Activated CD8-positive, alpha-beta memory T cell treated with anti-CD3 and anti-CD28 coated beads, Interleukin-2, amount 10 ng/mL, durations not matched to agents 7 days and 5 days (primary cell): ENCODE results near the gene DLG2. TPM values are rescaled to one million over a fixed set of nuclear protein-coding genes. Genes with fewer than 3 reads are reported as not detected.
A peak's percentile ranks its signal among the peaks of the same experiment; 100 is the strongest.

Source experiments
- ATAC-seq: fragments of 150-1000 bp; cut with Tn5 transposase; one replicate; pipeline ENCODE4 v1.10.0; 2021; ENCODE audit warnings: moderate library complexity
- CTCF ChIA-PET: fragments of 350-600 bp; sonication (Branson Sonifier 250); formaldehyde crosslinking; loops from one replicate; lab custom pipeline; 2021; ENCODE audit warnings: antibody characterized with exemption; lab: Charles Lee
- DNase-seq: peaks from one replicate; pipeline ENCODE4 v3.0.0-alpha.2; 2020
- H3K27ac Mint-ChIP-seq: one replicate; pipeline ENCODE4 v1.8.0; 2021; ENCODE audit warnings: mild to moderate bottlenecking, mixed read lengths
- H3K27me3 Mint-ChIP-seq: one replicate; pipeline ENCODE4 v1.8.0; 2021; ENCODE audit warnings: mixed read lengths
- H3K36me3 Mint-ChIP-seq: one replicate; pipeline ENCODE4 v1.8.0; 2021; ENCODE audit warnings: mild to moderate bottlenecking, mixed read lengths
- H3K4me1 Mint-ChIP-seq: one replicate; pipeline ENCODE4 v1.8.0; 2021; ENCODE audit warnings: mixed read lengths
- H3K4me3 Mint-ChIP-seq: one replicate; pipeline ENCODE4 v1.8.0; 2021; ENCODE audit warnings: mild to moderate bottlenecking, moderate library complexity, mixed read lengths
- H3K9me3 Mint-ChIP-seq: one replicate; pipeline ENCODE4 v1.8.0; 2022; ENCODE audit warnings: low read depth, mixed read lengths
- total RNA-seq, 2 experiments: library from RNA; stranded (reverse); gene quantifications; one replicate each; pipeline ENCODE4 v1.2.3, GENCODE V29; 2021

The DLG2 gene
- total RNA-seq, 2 experiments from 2014 or later = 1.4 to 2.1 TPM

GRCh38 chr11:84720706-84721402 lies 906.3 kb downstream of the DLG2 start:
- no peaks in the 10 kb centered on the region for H3K4me1 Mint-ChIP-seq
- CTCF ChIA-PET = no interaction called here
- ATAC-seq = peak; percentile 27

GRCh38 chr11:84719935-84720577 lies 907.1 kb downstream of the DLG2 start:
- CTCF ChIA-PET = no interaction called here
- DNase-seq (no peak), ATAC-seq (no peak)
- Mint-ChIP-seq H3K27ac (no peak overlapping the region), H3K9me3 (peaks cover 2% of the 10 kb centered on the region), H3K4me1 (no peaks in the 10 kb centered on the region), H3K27me3 (peaks cover 15% of the 10 kb centered on the region), H3K36me3 (no peaks in the 10 kb centered on the region), H3K4me3 (peak overlapping the region; percentile 18)

More at GRCh38 chr11:84720706-84721402, 906.3 kb downstream of the DLG2 start:
- H3K9me3 Mint-ChIP-seq = peaks cover 2% of the 10 kb centered on the region
- no peak overlapping the region for H3K27ac Mint-ChIP-seq
- H3K36me3 Mint-ChIP-seq = no peaks in the 10 kb centered on the region
- DNase-seq = no peak
- H3K27me3 Mint-ChIP-seq = peaks cover 15% of the 10 kb centered on the region
- no peak overlapping the region for H3K4me3 Mint-ChIP-seq

- peaks cover 4% of the 10 kb centered on the region for H3K4me1 Mint-ChIP-seq
- H3K27me3 Mint-ChIP-seq = peaks cover 2% of the 10 kb centered on the region
- ATAC-seq (peak; percentile 84), DNase-seq (peak; percentile 73)
- CTCF ChIA-PET = no interaction called here
- peak overlapping the region; percentile 65 for H3K4me3 Mint-ChIP-seq
- peaks cover 4% of the 10 kb centered on the region for H3K9me3 Mint-ChIP-seq
- peak overlapping the region; percentile 81 for H3K27ac Mint-ChIP-seq
- H3K36me3 Mint-ChIP-seq = no peaks in the 10 kb centered on the region
These were observed 912.8 kb downstream of the DLG2 start for GRCh38 chr11:84714316-84714780.

DNA sequence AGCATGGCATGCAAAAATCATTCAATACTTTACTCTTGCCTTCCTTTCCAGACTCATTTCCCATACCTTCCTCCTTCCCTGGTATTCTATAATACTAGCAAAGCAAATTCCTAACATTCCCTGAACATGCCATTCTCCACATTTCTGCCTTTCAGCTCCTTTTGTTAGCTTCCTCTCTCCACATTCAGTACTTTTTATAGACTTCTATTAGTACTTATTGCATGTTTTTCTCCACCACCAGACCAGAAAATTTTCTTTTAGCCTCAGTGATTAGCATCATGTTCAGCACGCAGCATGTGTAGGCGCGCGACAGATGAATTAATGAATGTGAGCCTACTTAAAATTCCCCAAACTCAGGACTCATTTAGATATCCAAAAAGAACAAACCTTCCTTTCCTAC lies 935.3 kb downstream of the DLG2 start:
- CTCF ChIA-PET = no interaction called here
- H3K9me3 Mint-ChIP-seq = peaks cover 8% of the 10 kb centered on the region

DNA sequence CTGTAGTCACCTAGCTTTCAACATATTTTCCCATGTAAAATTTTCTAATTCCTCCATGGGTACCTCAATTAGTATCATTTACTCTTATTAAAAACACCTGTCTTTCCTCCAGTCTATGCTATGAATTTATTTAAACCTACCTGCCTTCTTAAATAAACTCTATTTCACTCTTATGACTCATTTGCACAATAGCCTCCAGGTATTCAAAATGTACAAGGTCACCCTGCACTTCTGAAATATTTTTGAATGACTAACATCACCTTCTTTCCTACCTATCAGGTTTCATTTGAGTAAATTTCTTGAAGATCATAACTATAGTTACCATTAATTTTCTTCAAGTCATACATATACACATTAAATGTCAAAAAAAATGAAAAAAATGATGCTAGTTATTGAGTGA lies 939.7 kb downstream of the DLG2 start:
- no peak overlapping the region for H3K27ac Mint-ChIP-seq
- DNase-seq (no peak), ATAC-seq (no peak)
- H3K9me3 Mint-ChIP-seq = peaks cover 7% of the 10 kb centered on the region
- no peak overlapping the region for H3K4me3 Mint-ChIP-seq
- H3K36me3 Mint-ChIP-seq = no peaks in the 10 kb centered on the region
- H3K4me1 Mint-ChIP-seq = no peaks in the 10 kb centered on the region
- CTCF ChIA-PET = no interaction called here
- H3K27me3 Mint-ChIP-seq = no peaks in the 10 kb centered on the region

More for the DNA sequence above, 935.3 kb downstream of the DLG2 start:
- H3K4me1 Mint-ChIP-seq = no peaks in the 10 kb centered on the region
- H3K27ac Mint-ChIP-seq = no peak overlapping the region
- no peak for ATAC-seq
- H3K27me3 Mint-ChIP-seq = no peaks in the 10 kb centered on the region
- no peaks in the 10 kb centered on the region for H3K36me3 Mint-ChIP-seq
- no peak overlapping the region for H3K4me3 Mint-ChIP-seq
- no peak for DNase-seq

- CTCF ChIA-PET = no interaction called here
- H3K27me3 Mint-ChIP-seq = no peaks in the 10 kb centered on the region
- no peaks in the 10 kb centered on the region for H3K36me3 Mint-ChIP-seq
- no peak overlapping the region for H3K4me3 Mint-ChIP-seq
- no peaks in the 10 kb centered on the region for H3K4me1 Mint-ChIP-seq
- no peak overlapping the region for H3K27ac Mint-ChIP-seq
- no peak for DNase-seq
- peaks cover 7% of the 10 kb centered on the region for H3K9me3 Mint-ChIP-seq
- no peak for ATAC-seq
These were observed 940.4 kb downstream of the DLG2 start for GRCh38 chr11:84686716-84687115.

DNA sequence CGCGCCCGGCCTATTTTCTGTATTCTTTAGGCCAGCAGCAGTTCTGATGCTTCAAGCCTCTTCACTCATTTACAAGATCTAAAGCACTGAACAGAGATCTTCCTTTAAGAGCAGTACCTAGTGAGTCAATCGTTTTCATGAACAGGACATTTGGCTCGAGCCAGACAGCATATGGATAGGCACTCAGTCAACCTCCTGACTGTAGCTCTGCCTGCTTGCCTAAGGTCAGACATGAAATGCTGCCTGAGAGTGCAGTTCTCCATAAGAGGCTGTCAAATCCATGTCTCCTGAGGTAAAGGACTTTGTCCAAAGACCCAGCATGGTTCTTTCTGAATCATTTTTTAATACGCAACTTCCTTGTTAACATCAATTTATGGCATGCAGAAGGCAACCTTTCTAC lies 941.2 kb downstream of the DLG2 start:
- Mint-ChIP-seq H3K4me3 (no peak overlapping the region), H3K36me3 (no peaks in the 10 kb centered on the region), H3K9me3 (peaks cover 7% of the 10 kb centered on the region), H3K27ac (no peak overlapping the region), H3K27me3 (no peaks in the 10 kb centered on the region), H3K4me1 (no peaks in the 10 kb centered on the region)
- DNase-seq = no peak
- CTCF ChIA-PET = no interaction called here
- no peak for ATAC-seq

DNA sequence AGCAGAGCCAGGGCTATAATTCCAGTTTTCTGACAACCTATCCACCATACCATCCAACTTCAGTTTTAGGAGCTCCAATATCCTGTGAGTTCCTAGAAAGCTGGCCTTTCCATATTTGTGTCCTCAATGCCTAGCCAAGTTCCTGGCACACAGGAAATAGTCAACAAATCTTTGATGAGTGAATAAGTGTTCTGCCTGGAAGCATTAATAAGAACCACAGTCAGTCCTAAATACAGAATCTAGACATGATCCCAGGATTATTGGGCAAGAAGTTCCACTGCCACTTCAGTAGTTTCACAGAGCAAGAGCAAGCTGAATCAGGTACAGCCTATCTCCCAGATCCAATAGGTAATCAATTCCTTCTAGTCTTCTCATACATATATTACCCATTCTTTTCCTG lies 942.0 kb downstream of the DLG2 start:
- DNase-seq (no peak), ATAC-seq (no peak)
- Mint-ChIP-seq H3K4me3 (no peak overlapping the region), H3K27ac (no peak overlapping the region), H3K4me1 (no peaks in the 10 kb centered on the region), H3K36me3 (no peaks in the 10 kb centered on the region), H3K9me3 (peaks cover 7% of the 10 kb centered on the region), H3K27me3 (no peaks in the 10 kb centered on the region)
- CTCF ChIA-PET = no interaction called here

DNA sequence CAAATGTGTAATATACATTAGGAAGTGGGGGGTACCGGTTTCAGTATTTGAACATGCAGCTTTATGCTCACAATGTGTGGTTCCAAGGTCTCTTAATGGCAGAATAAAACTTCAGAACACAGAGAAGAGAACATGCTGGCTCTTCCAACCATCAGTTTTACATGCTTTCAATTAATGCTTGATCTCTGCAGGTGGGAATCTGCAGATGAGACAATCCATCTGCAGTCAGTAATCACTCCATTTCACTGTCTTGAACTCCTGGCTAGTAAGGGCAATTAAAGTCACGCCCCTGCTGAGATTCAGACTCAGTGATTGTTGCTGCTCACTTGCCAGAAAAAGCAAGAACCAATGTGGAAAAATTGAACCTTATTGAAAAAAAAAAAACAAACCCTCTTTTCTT lies 945.7 kb downstream of the DLG2 start:
- Mint-ChIP-seq H3K27me3 (no peaks in the 10 kb centered on the region), H3K4me1 (no peaks in the 10 kb centered on the region), H3K27ac (no peak overlapping the region), H3K9me3 (peaks cover 7% of the 10 kb centered on the region), H3K36me3 (no peaks in the 10 kb centered on the region), H3K4me3 (no peak overlapping the region)
- CTCF ChIA-PET = no interaction called here
- no peak for ATAC-seq
- DNase-seq = no peak

GRCh38 chr11:84675396-84676025 lies 951.6 kb downstream of the DLG2 start:
- DNase-seq = no peak
- CTCF ChIA-PET = no interaction called here
- ATAC-seq = no peak
- Mint-ChIP-seq H3K4me3 (no peak overlapping the region), H3K4me1 (no peaks in the 10 kb centered on the region), H3K36me3 (no peaks in the 10 kb centered on the region), H3K27ac (no peak overlapping the region), H3K27me3 (no peaks in the 10 kb centered on the region), H3K9me3 (peaks cover 9% of the 10 kb centered on the region)

- Mint-ChIP-seq H3K9me3 (peaks cover 17% of the 10 kb centered on the region), H3K4me1 (no peaks in the 10 kb centered on the region), H3K36me3 (no peaks in the 10 kb centered on the region), H3K27ac (no peak overlapping the region), H3K27me3 (no peaks in the 10 kb centered on the region), H3K4me3 (no peak overlapping the region)
- ATAC-seq (no peak), DNase-seq (no peak)
- CTCF ChIA-PET = no interaction called here
These were observed 953.4 kb downstream of the DLG2 start for GRCh38 chr11:84673753-84674152.

DNA sequence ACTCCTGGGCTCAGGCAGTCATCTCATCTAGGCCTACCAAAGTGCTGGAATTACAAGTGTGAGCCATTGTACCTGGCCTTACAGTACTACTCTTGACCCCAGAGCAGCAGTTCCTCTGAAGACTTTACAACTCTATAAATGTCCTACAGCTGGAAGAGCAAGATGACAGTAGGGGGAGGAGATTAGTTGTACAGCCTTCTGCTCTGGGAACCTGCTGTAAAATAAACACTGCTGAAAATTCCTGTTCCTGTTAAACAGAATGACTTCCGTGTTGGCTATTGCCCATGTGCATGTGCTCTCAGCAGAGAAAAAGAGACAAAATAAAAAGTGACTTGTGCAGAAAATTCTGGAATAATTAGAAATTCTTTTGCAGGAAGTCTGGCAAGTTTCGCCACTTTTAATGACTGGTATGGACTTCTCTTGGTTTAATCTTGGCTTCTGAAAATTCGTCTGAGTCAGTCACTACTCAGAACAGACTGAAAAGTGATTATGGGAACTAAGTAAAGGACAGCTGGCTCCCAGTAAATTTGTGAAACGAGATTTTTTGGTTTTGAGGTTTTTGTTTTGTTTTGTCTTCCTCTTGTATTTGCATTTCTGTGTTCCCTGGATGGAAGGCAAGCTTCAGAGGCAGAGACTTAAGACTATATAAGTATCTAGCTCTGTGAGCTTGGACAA lies 955.7 kb downstream of the DLG2 start:
- H3K27me3 Mint-ChIP-seq = no peaks in the 10 kb centered on the region
- DNase-seq (no peak), ATAC-seq (no peak)
- CTCF ChIA-PET = no interaction called here
- no peak overlapping the region for H3K27ac Mint-ChIP-seq
- no peak overlapping the region for H3K4me3 Mint-ChIP-seq
- no peaks in the 10 kb centered on the region for H3K4me1 Mint-ChIP-seq
- peaks cover 18% of the 10 kb centered on the region for H3K9me3 Mint-ChIP-seq
- no peaks in the 10 kb centered on the region for H3K36me3 Mint-ChIP-seq

DNA sequence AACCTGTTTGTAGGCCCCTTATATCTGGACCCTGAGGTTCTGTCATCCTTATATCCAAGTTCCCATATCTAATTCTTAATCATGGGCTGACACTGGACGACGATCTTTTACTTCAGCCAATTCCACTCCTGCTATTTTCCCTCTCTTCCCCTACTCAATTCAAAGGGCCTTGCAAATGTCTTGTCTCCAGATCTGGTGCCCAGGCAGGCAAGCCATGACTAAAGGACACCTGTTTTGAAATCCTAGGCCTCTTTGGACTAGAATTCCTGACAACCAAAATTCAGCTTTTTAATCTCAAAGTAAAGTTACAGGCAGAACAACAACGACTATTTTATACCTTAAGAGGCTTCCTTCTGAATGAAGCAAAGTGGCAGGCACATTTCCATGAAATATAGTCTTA lies 963.4 kb downstream of the DLG2 start:
- DNase-seq (no peak), ATAC-seq (no peak)
- Mint-ChIP-seq H3K4me1 (no peaks in the 10 kb centered on the region), H3K36me3 (no peaks in the 10 kb centered on the region), H3K27me3 (no peaks in the 10 kb centered on the region), H3K9me3 (peaks cover 3% of the 10 kb centered on the region), H3K4me3 (no peak overlapping the region), H3K27ac (no peak overlapping the region)
- CTCF ChIA-PET = no interaction called here
